ENCODE data around the gene COL9A3.

The COL9A3 gene

GRCh38 chr20:62792940-62793756 lies 23.7 kb upstream of the COL9A3 start:
- no CpG with 5 or more reads among the region's 22 CpGs for WGBS (ENCODE audit: extremely low coverage, insufficient coverage, insufficient read length)
- H3K36me3 ChIP-seq (ENCODE audit: control insufficient read depth in 1 of 2, insufficient read depth in 2 of 2, low read length in 2 of 2): peaks cover 4 to 6% of the 10 kb centered on the region in 2 experiments

GRCh38 chr20:62793757-62794006 lies 23.2 kb upstream of the COL9A3 start:
- DNase-seq: no peak
- Histone ChIP-seq H2BK120ac (ENCODE audit: insufficient read depth, low read length, poor library complexity) (peak overlapping the region; percentile 8), H3K27ac (ENCODE audit: low read depth, low read length) (no peak overlapping the region), H3K27me3 (ENCODE audit: insufficient read depth, low read length) (no peaks in the 10 kb centered on the region), H4K8ac (ENCODE audit: low read depth, low read length) (peak overlapping the region; percentile 56), H4K91ac (ENCODE audit: low read depth, low read length) (peak overlapping the region; percentile 22), H3K18ac (ENCODE audit: low read length) (peak overlapping the region; percentile 12), H3K4me3 (ENCODE audit: low read depth, low read length) (peak overlapping the region; percentile 6), H3K23ac (ENCODE audit: low read length) (no peak overlapping the region), H4K12ac (ENCODE audit: low read depth, low read length) (peak overlapping the region; percentile 0), H2BK5ac (ENCODE audit: low read depth, low read length, poor library complexity) (no peak overlapping the region), H3K36me3 (ENCODE audit: control insufficient read depth in 1 of 2, insufficient read depth in 2 of 2, low read length in 2 of 2) (peaks cover 9% of the 10 kb centered on the region in 2 experiments), H3K4me2 (ENCODE audit: low read length) (peak overlapping the region; percentile 43), H3K14ac (ENCODE audit: low read length) (peak overlapping the region; percentile 3), H3K79me1 (ENCODE audit: low read length) (peaks cover 22% of the 10 kb centered on the region), H3K79me2 (ENCODE audit: control insufficient read depth, insufficient read depth, low read length, poor library complexity) (peaks cover 5% of the 10 kb centered on the region), H3K4ac (ENCODE audit: low read depth, low read length) (no peak overlapping the region), H2BK12ac (ENCODE audit: low read length) (peak overlapping the region; percentile 1), H3K9ac (ENCODE audit: low read length) (no peak overlapping the region), H2AK5ac (ENCODE audit: low read length) (peak overlapping the region; percentile 25), H2AFZ (ENCODE audit: insufficient read depth, low read length, poor library complexity) (peak overlapping the region; percentile 13), H3K4me1 (ENCODE audit: control insufficient read depth in 1 of 2, insufficient read depth in 2 of 2, low read length in 2 of 2) (peaks cover 19 to 34% of the 10 kb centered on the region in 2 experiments), H3K9me3 (ENCODE audit: insufficient read depth, low read depth, low read length) (peaks cover 3% of the 10 kb centered on the region)
- no CpG with 5 or more reads among the region's 7 CpGs for WGBS (ENCODE audit: extremely low coverage, insufficient coverage, insufficient read length)

More at GRCh38 chr20:62792940-62793756, 23.7 kb upstream of the COL9A3 start:
- no peak overlapping the region for H3K4me3 ChIP-seq (ENCODE audit: low read depth, low read length)
- H2BK12ac ChIP-seq (ENCODE audit: low read length): peak overlapping the region; percentile 95
- H3K9ac ChIP-seq (ENCODE audit: low read length): no peak overlapping the region
- peak overlapping the region; percentile 56 for H4K8ac ChIP-seq (ENCODE audit: low read depth, low read length)
- H3K9me3 ChIP-seq (ENCODE audit: insufficient read depth, low read depth, low read length): peaks cover 3% of the 10 kb centered on the region
- H3K4ac ChIP-seq (ENCODE audit: low read depth, low read length): no peak overlapping the region
- H3K27me3 ChIP-seq (ENCODE audit: insufficient read depth, low read length): no peaks in the 10 kb centered on the region
- peak overlapping the region; percentile 22 for H3K18ac ChIP-seq (ENCODE audit: low read length)
- H3K4me1 ChIP-seq (ENCODE audit: control insufficient read depth in 1 of 2, insufficient read depth in 2 of 2, low read length in 2 of 2): peaks cover 19 to 34% of the 10 kb centered on the region in 2 experiments
- no peak overlapping the region for H4K12ac ChIP-seq (ENCODE audit: low read depth, low read length)
- peak overlapping the region; percentile 70 for H3K14ac ChIP-seq (ENCODE audit: low read length)
- H2AFZ ChIP-seq (ENCODE audit: insufficient read depth, low read length, poor library complexity): peak overlapping the region; percentile 23
- no peak overlapping the region for H3K4me2 ChIP-seq (ENCODE audit: low read length)
- H2AK5ac ChIP-seq (ENCODE audit: low read length): peak overlapping the region; percentile 92
- no peak overlapping the region for H2BK5ac ChIP-seq (ENCODE audit: low read depth, low read length, poor library complexity)
- no peak overlapping the region for H3K27ac ChIP-seq (ENCODE audit: low read depth, low read length)
- peaks cover 5% of the 10 kb centered on the region for H3K79me2 ChIP-seq (ENCODE audit: control insufficient read depth, insufficient read depth, low read length, poor library complexity)
- peak overlapping the region; percentile 22 for H4K91ac ChIP-seq (ENCODE audit: low read depth, low read length)
- DNase-seq: no peak
- H2BK120ac ChIP-seq (ENCODE audit: insufficient read depth, low read length, poor library complexity): peak overlapping the region; percentile 70
- H3K79me1 ChIP-seq (ENCODE audit: low read length): peaks cover 22% of the 10 kb centered on the region
- H3K23ac ChIP-seq (ENCODE audit: low read length): no peak overlapping the region

GRCh38 chr20:62794007-62794724 lies 22.7 kb upstream of the COL9A3 start:
- H2BK120ac ChIP-seq (ENCODE audit: insufficient read depth, low read length, poor library complexity): no peak overlapping the region
- no peaks in the 10 kb centered on the region for H3K27me3 ChIP-seq (ENCODE audit: insufficient read depth, low read length)
- no peak overlapping the region for H3K9ac ChIP-seq (ENCODE audit: low read length)
- peak overlapping the region; percentile 0 for H4K12ac ChIP-seq (ENCODE audit: low read depth, low read length)
- peaks cover 5% of the 10 kb centered on the region for H3K79me2 ChIP-seq (ENCODE audit: control insufficient read depth, insufficient read depth, low read length, poor library complexity)
- peak; percentile 93 to 99 for DNase-seq
- peak overlapping the region; percentile 60 for H4K91ac ChIP-seq (ENCODE audit: low read depth, low read length)
- peak overlapping the region; percentile 56 for H4K8ac ChIP-seq (ENCODE audit: low read depth, low read length)
- peak overlapping the region; percentile 12 for H3K18ac ChIP-seq (ENCODE audit: low read length)
- peak overlapping the region; percentile 25 for H2AK5ac ChIP-seq (ENCODE audit: low read length)
- H2BK5ac ChIP-seq (ENCODE audit: low read depth, low read length, poor library complexity): no peak overlapping the region
- peak overlapping the region; percentile 3 for H3K14ac ChIP-seq (ENCODE audit: low read length)
- peaks cover 3% of the 10 kb centered on the region for H3K9me3 ChIP-seq (ENCODE audit: insufficient read depth, low read depth, low read length)
- peak overlapping the region; percentile 38 for H3K27ac ChIP-seq (ENCODE audit: low read depth, low read length)
- H3K4me1 ChIP-seq (ENCODE audit: control insufficient read depth in 1 of 2, insufficient read depth in 2 of 2, low read length in 2 of 2): peaks cover 19 to 34% of the 10 kb centered on the region in 2 experiments
- H3K79me1 ChIP-seq (ENCODE audit: low read length): peaks cover 22% of the 10 kb centered on the region
- H3K36me3 ChIP-seq (ENCODE audit: control insufficient read depth in 1 of 2, insufficient read depth in 2 of 2, low read length in 2 of 2): peaks cover 14% of the 10 kb centered on the region in 2 experiments
- no peak overlapping the region for H2BK12ac ChIP-seq (ENCODE audit: low read length)
- WGBS (ENCODE audit: extremely low coverage, insufficient coverage, insufficient read length): no CpG with 5 or more reads among the region's 69 CpGs
- H3K23ac ChIP-seq (ENCODE audit: low read length): no peak overlapping the region
- H3K4me3 ChIP-seq (ENCODE audit: low read depth, low read length): peak overlapping the region; percentile 25
- H2AFZ ChIP-seq (ENCODE audit: insufficient read depth, low read length, poor library complexity): peak overlapping the region; percentile 13
- H3K4ac ChIP-seq (ENCODE audit: low read depth, low read length): no peak overlapping the region
- peak overlapping the region; percentile 93 for H3K4me2 ChIP-seq (ENCODE audit: low read length)

- peak overlapping the region; percentile 43 for H3K27ac ChIP-seq (ENCODE audit: low read depth, low read length)
- H3K79me1 ChIP-seq (ENCODE audit: low read length): peaks cover 22% of the 10 kb centered on the region
- H3K4me1 ChIP-seq (ENCODE audit: control insufficient read depth in 1 of 2, insufficient read depth in 2 of 2, low read length in 2 of 2): peaks cover 19 to 34% of the 10 kb centered on the region in 2 experiments
- peak overlapping the region; percentile 83 for H4K8ac ChIP-seq (ENCODE audit: low read depth, low read length)
- peak overlapping the region; percentile 57 for H2BK120ac ChIP-seq (ENCODE audit: insufficient read depth, low read length, poor library complexity)
- no peak overlapping the region for H3K23ac ChIP-seq (ENCODE audit: low read length)
- WGBS (ENCODE audit: extremely low coverage, insufficient coverage, insufficient read length): no CpG with 5 or more reads among the region's 68 CpGs
- peaks cover 22% of the 10 kb centered on the region in 2 experiments for H3K36me3 ChIP-seq (ENCODE audit: control insufficient read depth in 1 of 2, insufficient read depth in 2 of 2, low read length in 2 of 2)
- H3K79me2 ChIP-seq (ENCODE audit: control insufficient read depth, insufficient read depth, low read length, poor library complexity): peaks cover 5% of the 10 kb centered on the region
- peak overlapping the region; percentile 76 for H4K91ac ChIP-seq (ENCODE audit: low read depth, low read length)
- no peaks in the 10 kb centered on the region for H3K27me3 ChIP-seq (ENCODE audit: insufficient read depth, low read length)
- H3K9ac ChIP-seq (ENCODE audit: low read length): peak overlapping the region; percentile 19
- no peak overlapping the region for H3K4ac ChIP-seq (ENCODE audit: low read depth, low read length)
- no peak overlapping the region for H2AK5ac ChIP-seq (ENCODE audit: low read length)
- peak; percentile 98 to 99 for DNase-seq
- peak overlapping the region; percentile 41 for H2AFZ ChIP-seq (ENCODE audit: insufficient read depth, low read length, poor library complexity)
- no peak overlapping the region for H4K12ac ChIP-seq (ENCODE audit: low read depth, low read length)
- H3K18ac ChIP-seq (ENCODE audit: low read length): peak overlapping the region; percentile 83
- H2BK5ac ChIP-seq (ENCODE audit: low read depth, low read length, poor library complexity): no peak overlapping the region
- peak overlapping the region; percentile 60 for H3K14ac ChIP-seq (ENCODE audit: low read length)
- peak overlapping the region; percentile 48 for H3K4me3 ChIP-seq (ENCODE audit: low read depth, low read length)
- H2BK12ac ChIP-seq (ENCODE audit: low read length): no peak overlapping the region
- peak overlapping the region; percentile 93 for H3K4me2 ChIP-seq (ENCODE audit: low read length)
- peaks cover 3% of the 10 kb centered on the region for H3K9me3 ChIP-seq (ENCODE audit: insufficient read depth, low read depth, low read length)
These were observed 21.7 kb upstream of the COL9A3 start for GRCh38 chr20:62795023-62795761.
